Raji (cell line): ENCODE measurements around the gene SULT6B1.
A peak's percentile ranks its signal among the peaks of the same experiment; 100 is the strongest.

Source experiments
- POLR2A ChIP-seq: IDR thresholded peaks from 2 replicates; pipeline ENCODE4 v1.6.1; 2011; ENCODE audit warnings: low read depth, low read length, control low read depth; ENCODE audit not compliant: insufficient read depth

Gene SULT6B1

GRCh38 chr2:37201208-37201607, 12.7 kb upstream of the SULT6B1 start:
- no peak for TF ChIP-seq POLR2A

GRCh38 chr2:37198681-37199065, 10.2 kb upstream of the SULT6B1 start:
- TF ChIP-seq POLR2A, result no peak

- TF ChIP-seq POLR2A, result peak; percentile 93
These were observed 8.1 kb upstream of the SULT6B1 start, which contains the start of gene CEBPZOS for GRCh38 chr2:37196320-37197195. Gene CEBPZOS, plus strand, starts transcription at chr2:37196496. Its CDS starts 3,209 bp downstream, at chr2:37199705.

GRCh38 chr2:37192551-37192950, 4.1 kb upstream of the SULT6B1 start:
- TF ChIP-seq POLR2A, result no peak

DNA sequence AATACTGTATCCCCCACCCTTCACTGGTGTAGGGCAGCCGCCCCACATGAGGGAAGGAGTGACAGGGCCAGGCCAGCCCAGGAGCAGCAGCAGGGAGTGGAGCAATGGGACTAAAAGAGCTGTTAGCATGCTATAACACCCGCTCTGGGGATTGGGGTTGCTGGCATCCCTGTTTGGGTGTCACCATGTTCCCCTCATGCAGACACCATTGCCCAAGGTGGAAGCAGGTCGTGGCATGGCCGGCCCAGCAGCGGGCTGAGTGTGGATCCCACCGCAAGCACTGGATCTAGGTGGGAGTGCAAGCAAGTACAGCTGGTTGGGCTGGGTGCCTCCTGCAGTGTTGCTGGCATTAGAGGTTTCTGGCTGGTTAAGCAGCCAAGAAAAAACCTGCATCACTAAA, 3.3 kb upstream of the SULT6B1 start:
- no peak for TF ChIP-seq POLR2A

DNA sequence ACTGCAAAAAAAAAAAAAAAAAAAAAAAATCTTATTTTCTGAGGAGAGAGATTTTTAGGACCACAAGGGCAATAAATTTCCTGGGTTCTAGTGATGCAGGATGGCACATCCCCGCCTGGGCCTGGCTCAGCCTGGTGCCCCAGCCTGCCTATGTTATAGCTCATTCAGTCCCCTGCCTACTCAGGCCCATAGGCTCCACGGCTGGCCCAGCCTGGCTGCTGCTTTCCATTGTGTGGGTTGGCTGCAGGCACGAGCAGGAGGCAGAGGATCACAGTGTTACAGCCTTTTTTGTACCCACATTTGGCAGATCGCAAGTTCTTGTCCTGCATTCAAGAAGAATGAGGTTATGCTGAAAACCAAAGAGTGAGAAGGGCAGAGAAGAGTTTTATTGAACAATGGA, 2.8 kb upstream of the SULT6B1 start:
- no peak for TF ChIP-seq POLR2A

DNA sequence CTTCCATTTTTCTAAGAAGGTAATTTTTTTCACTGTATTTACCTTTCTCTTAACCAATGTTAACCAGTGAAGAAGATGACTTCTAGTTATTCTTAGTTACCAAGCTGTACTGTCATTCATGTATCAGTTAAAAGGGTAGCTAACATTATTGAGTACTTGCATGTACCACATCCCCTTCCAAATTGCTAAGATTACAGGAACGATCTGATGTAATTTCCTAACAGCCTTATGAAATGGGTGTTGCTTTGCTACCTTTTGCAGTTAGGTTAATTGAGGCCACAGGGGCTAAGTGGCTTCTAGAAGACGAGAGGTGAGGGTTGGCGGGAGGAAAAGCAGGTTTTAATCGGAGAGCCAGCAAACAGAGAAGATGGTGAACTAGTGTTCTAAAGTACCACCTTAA, 1.8 kb upstream of the SULT6B1 start:
- no peak for TF ChIP-seq POLR2A

DNA sequence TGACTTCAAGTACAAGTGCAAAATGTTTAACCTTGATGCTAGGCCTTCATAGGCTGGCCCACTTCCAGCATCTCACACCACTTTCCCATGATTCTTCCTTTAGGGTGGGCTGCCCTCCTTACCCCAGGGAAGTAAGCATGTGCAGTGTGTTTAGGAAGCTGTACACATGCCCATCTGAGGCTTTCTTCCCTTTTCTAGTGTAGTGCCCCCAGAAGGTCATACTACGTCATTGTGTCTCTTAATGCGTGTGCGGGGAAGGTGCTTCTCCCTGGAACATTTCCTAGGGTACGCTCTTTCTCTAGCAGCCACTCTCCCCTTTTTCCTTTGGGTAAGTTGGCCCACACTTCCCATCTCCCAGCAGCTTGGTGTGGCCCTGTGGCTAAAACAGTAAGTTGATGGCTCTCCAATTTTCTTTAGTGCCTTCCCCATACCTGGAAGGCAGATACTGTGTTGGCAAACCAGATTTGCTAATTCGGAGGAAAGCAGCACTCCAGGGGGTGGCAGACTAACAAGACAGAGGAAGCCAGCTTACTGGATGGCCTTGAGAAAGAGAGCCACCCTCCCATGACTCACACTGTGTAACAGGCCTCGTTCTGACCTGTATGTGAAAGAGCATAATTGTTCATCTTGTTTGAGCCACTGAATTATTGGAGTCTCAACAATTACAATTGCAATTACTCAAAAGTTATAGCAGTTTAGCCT, 1.1 kb upstream of the SULT6B1 start:
- TF ChIP-seq POLR2A, result no peak

DNA sequence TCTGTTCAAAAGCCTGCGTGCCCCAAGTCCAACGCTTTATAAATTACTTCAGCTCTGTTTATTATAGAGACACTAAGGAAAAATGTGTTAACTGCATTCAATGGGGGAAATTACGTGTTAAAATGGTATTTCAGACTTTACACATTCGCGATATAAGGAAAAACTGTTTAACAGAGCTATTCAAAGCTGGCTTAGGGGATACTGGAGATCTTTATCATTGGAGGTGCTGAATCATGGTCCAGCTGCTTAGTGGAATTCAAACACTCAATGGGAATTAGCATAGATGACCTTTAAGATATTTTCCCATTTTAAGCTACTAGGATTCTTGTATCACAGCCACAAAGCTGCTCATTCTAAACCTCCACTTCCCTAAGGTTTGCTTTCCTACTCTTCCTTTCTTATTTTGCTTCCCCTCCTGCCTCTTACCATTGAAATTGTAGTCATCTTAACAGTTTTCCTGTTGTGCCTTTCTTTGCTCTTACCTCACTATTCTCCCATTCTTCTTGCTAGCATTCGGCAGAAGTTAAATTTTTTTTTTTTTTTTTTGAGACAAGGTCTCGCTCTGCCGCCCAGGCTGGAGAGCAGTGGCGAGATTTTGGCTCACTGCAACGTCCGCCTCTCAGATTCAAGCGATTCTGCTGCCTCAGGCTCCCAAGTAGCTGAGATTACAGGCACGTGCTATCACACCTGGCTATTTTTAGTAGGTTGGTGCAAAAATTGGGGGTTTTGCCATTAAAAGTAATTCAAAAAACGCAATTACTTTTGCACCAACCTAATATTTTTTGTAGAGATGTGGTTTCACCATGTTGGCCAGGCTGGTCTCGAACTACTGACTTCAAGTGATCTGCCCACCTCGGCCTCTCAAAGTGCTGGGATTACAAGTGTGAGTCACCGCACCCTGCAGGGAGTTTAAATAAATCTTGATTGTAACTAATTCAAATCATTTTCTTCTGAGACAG, 6.5 kb downstream of the SULT6B1 start:
- no peak for TF ChIP-seq POLR2A

GRCh38 chr2:37180640-37181039, 7.8 kb downstream of the SULT6B1 start:
- TF ChIP-seq POLR2A, result no peak

DNA sequence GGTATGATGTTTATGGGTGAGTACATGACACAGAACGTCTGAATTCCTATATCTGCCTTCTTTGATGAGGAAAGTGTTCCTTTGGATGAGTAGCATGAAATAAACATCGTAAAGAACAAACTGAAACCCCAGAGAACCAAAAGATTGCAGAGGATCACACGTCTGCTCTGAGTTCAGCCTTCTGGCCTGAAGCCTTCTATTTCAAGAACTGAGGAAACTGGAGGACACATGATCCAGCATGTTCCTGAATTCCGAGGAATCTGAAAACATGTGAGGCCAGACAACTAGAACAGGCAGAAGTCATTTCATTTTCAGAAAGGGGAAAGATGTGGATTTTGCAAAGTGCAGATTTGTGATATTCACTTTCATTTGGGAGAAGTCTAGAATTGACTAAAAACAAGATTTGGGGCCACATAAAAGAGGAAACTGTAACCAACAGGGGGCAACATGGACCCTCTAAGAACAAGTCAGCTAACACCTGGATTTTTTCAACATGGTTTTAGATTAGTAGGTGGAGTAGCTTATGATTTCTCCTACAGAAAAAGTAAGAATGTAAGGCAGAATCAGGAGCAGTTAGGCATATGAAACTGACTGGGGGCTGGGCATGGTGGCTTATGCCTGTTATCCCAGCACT, 8.3 kb downstream of the SULT6B1 start:
- no peak for TF ChIP-seq POLR2A

DNA sequence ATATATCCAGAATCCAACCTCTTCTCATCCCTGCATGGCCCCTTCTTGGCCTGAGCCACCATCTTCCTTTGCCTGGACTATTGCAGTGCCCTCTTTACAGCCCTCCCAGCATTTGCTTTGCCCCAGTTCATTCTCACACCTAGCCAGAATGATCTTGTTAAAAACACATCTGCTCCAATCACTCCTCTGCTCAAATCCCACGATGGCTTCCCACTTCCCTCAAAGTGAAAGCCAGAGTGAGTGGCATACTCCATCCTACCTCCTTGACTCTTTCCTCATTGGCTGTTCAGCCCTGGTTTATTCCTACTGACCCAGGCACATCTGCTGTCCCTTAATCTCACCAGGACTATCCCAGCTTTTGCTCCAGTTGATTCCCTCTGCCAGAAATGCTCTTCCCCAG, 14.7 kb downstream of the SULT6B1 start:
- no peak for TF ChIP-seq POLR2A

DNA sequence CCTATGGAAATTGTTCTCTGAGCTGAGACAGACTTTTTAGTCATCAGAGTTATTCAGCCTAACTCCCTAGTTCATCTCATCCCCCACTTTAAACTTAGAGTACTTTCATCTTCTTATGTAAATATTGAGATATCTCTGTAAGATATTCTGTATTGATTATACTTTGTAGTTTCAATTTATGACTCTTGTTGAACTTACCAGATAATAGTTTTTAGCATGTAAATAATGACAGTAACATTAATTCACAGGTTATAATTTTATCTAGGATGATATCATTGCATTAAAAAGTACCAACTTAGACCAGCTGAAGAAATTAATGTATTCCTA, 16.9 kb downstream of the SULT6B1 start:
- no peak for TF ChIP-seq POLR2A

GRCh38 chr2:37168217-37168981, 20.1 kb downstream of the SULT6B1 start:
- no peak for TF ChIP-seq POLR2A
